Breast epithelium (tissue), 3 donors: ENCODE data around the gene ARPC2.

Experiments
- CTCF ChIP-seq, 3 donors: fragments of 450-650 bp; IDR thresholded peaks; one replicate each; pipeline ENCODE4 v1.5.1; 2016 to 2017; ENCODE audit warnings: antibody characterized with exemption in 3 of 3, mild to moderate bottlenecking in 3 of 3, moderate library complexity in 3 of 3
- POLR2A ChIP-seq: fragments of 450-650 bp; IDR thresholded peaks from one replicate; pipeline ENCODE4 v1.6.1; 2016; ENCODE audit warnings: antibody characterized with exemption, mild to moderate bottlenecking, moderate library complexity
- POLR2AphosphoS5 ChIP-seq, 3 donors: sonication (generic); formaldehyde crosslinking; IDR thresholded peaks; one replicate each; pipeline ENCODE4 v1.6.1; 2017; ENCODE audit warnings: antibody characterized with exemption in 3 of 3

- TF ChIP-seq CTCF (IDR thresholded peaks at IDR 0.05) (no peak), POLR2A (no peak), POLR2AphosphoS5 (IDR thresholded peaks at IDR 0.05) (no peak)
Measured at GRCh38 chr2:218252509-218253231, 35.7 kb downstream of the ARPC2 start.
